LNCAP (cell line): ENCODE results near the gene ZNF384.

ENCODE experiments used
- CTCF ChIP-seq: fragments of 450-650 bp; IDR thresholded peaks from 2 replicates; pipeline ENCODE4 v1.5.1; 2017; ENCODE audit warnings: mild to moderate bottlenecking

Gene ZNF384

GRCh38 chr12:6684609-6685008 lies 4.6 kb downstream of the ZNF384 start:
- TF ChIP-seq CTCF = peak; percentile 63

GRCh38 chr12:6676962-6677361 lies 12.2 kb downstream of the ZNF384 start:
- no peak for TF ChIP-seq CTCF

DNA sequence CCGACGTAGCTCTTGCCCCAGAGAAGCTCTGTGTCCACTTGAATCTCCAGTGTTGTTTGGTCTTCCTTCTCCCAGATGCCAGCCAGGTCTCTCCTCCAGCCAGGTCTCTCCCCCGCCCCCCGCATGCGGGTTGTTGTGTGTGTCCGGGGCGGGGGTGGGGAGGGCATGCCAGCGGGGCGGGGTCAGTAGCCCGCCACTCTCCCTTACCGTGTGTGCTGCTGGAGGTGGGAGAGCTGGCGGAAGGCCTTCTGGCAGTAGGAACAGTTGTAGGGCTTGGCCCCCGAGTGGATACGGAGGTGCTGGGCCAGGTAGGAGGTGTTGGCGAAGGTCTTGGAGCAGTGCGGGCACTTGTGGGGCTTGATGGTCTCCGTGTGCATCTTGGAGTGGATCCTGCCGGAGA lies 17.0 kb downstream of the ZNF384 start:
- no peak for TF ChIP-seq CTCF

DNA sequence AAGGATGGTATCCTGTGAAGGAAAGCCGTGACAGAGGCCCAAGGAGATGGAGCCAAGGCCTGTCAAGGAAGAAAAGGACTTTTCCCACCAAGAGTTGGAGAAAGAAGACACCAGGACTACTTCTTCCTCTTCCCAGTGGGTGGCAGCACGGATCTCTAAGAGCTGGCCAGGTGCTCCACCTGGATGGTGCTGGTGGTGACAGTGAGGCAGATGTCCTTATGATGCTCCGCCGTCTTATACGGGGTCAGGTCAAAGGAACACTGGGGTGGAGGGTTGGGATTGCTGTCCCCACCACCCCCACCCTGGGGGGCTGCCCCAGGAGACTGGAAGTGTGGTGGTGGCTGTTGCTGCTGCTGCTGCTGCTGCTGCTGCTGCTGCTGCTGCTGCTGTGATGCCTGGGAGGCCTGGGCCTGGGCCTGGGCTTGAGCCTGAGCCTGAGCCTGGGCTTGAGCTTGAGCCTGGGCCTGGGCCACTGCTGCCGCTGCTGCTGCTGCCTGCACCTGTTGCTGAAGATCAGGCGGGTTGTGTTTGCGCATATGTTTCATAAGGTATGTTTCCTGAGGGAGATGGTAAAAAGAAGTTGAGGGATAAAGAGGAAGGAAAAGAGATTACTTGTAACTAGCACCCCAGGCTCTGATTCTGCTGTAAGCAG lies 21.5 kb downstream of the ZNF384 start:
- TF ChIP-seq CTCF = peak; percentile 40

GRCh38 chr12:6666211-6666610 lies 23.0 kb downstream of the ZNF384 start:
- no peak for TF ChIP-seq CTCF

- TF ChIP-seq CTCF = no peak
These were observed 24.3 kb downstream of the ZNF384 start for GRCh38 chr12:6664902-6665301.

- TF ChIP-seq CTCF = no peak
These were observed 26.1 kb downstream of the ZNF384 start, which contains the start of gene ING4 for GRCh38 chr12:6662906-6663742. ING4 (minus strand) TSS chr12:6663119; CDS start chr12:6663101, 18 bp downstream.
